MCF 10A (cell line): ENCODE data around the gene BCL2A1. TPM values are rescaled to one million over a fixed set of nuclear protein-coding genes. Genes with fewer than 3 reads are reported as not detected.

Experiments used
- BruUV-seq: library from RNA; stranded (reverse); fragments of 400-500 nt; replicated peaks from 2 replicates; lab custom pipeline; 2021; lab: Mats Ljungman, UMichigan
- CTCF ChIA-PET: fragments of 300-600 bp; sonication (Branson Sonifier 250); formaldehyde crosslinking; extraction: SDS; loops from one replicate; lab custom pipeline; 2021; ENCODE audit warnings: antibody characterized with exemption, inconsistent platforms; lab: Yijun Ruan, JAX
- POLR2A ChIA-PET: fragments of 300-600, 350-650 bp; sonication (Branson Sonifier 250); formaldehyde crosslinking; extraction: SDS; loops from one replicate; lab custom pipeline; 2020; ENCODE audit warnings: antibody characterized with exemption, inconsistent platforms; lab: Yijun Ruan, JAX
- DNase-seq: peaks from one replicate; pipeline ENCODE4 v3.0.0-alpha.2; 2018; ENCODE audit not compliant: unreplicated experiment
- H3K27ac Mint-ChIP-seq: one replicate; pipeline ENCODE4 v1.8.0; 2022; ENCODE audit warnings: mild to moderate bottlenecking, low read depth, mixed read lengths; ENCODE audit not compliant: unreplicated experiment
- H3K27me3 Mint-ChIP-seq: one replicate; pipeline ENCODE4 v1.8.0; 2022; ENCODE audit warnings: mixed read lengths; ENCODE audit not compliant: insufficient read depth, unreplicated experiment
- H3K36me3 Mint-ChIP-seq: one replicate; pipeline ENCODE4 v1.8.0; 2022; ENCODE audit warnings: mild to moderate bottlenecking, moderate library complexity, mixed read lengths; ENCODE audit not compliant: insufficient read depth, unreplicated experiment
- H3K4me1 Mint-ChIP-seq: one replicate; pipeline ENCODE4 v1.8.0; 2022; ENCODE audit warnings: mixed read lengths; ENCODE audit not compliant: insufficient read depth, unreplicated experiment
- H3K4me3 Mint-ChIP-seq: one replicate; pipeline ENCODE4 v1.8.0; 2022; ENCODE audit warnings: mild to moderate bottlenecking, moderate library complexity, mixed read lengths; ENCODE audit not compliant: unreplicated experiment
- H3K9me3 Mint-ChIP-seq: one replicate; pipeline ENCODE4 v1.8.0; 2022; ENCODE audit warnings: mixed read lengths; ENCODE audit not compliant: unreplicated experiment
- intact Hi-C: fragments of 100-400 bp; cut with micrococcal nuclease; formaldehyde crosslinking; loops from 2 replicates; pipeline ENCODE4 v1.14.1; 2022
- total RNA-seq: library from RNA; stranded (reverse); gene quantifications from 2 replicates; pipeline ENCODE4 v1.2.3, GENCODE V29; 2022
- TF ChIP-seq, protein P1 (sequence below): fragments of 200-600 bp; IDR thresholded peaks from one replicate; pipeline ENCODE4 v1.8.0; 2022; ENCODE audit warnings: antibody characterized with exemption, mild to moderate bottlenecking; ENCODE audit not compliant: unreplicated experiment

Gene BCL2A1
- total RNA-seq, 1 experiment from 2014 or later = not detected

- intact Hi-C loops = no loop called here
- Mint-ChIP-seq H3K36me3 (no peaks in the 10 kb centered on the region), H3K4me1 (peaks cover 6% of the 10 kb centered on the region), H3K9me3 (peaks cover 7% of the 10 kb centered on the region), H3K4me3 (no peak overlapping the region), H3K27ac (peak overlapping the region; percentile 82), H3K27me3 (no peaks in the 10 kb centered on the region)
- TF ChIP-seq, protein P1, sequence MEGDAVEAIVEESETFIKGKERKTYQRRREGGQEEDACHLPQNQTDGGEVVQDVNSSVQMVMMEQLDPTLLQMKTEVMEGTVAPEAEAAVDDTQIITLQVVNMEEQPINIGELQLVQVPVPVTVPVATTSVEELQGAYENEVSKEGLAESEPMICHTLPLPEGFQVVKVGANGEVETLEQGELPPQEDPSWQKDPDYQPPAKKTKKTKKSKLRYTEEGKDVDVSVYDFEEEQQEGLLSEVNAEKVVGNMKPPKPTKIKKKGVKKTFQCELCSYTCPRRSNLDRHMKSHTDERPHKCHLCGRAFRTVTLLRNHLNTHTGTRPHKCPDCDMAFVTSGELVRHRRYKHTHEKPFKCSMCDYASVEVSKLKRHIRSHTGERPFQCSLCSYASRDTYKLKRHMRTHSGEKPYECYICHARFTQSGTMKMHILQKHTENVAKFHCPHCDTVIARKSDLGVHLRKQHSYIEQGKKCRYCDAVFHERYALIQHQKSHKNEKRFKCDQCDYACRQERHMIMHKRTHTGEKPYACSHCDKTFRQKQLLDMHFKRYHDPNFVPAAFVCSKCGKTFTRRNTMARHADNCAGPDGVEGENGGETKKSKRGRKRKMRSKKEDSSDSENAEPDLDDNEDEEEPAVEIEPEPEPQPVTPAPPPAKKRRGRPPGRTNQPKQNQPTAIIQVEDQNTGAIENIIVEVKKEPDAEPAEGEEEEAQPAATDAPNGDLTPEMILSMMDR = no peak
- POLR2A ChIA-PET = interaction anchor here (0.6 kb wide), 1 partner anchor 186 kb away, joined by 3 read pairs; no protein-coding TSS in a partner anchor
- CTCF ChIA-PET = interaction anchor here (0.6 kb wide), 1 partner anchor 664 kb away, joined by 5 read pairs; no protein-coding TSS in a partner anchor
- peak; percentile 8 for DNase-seq
- no TSS peak for BruUV-seq
These were observed 32.2 kb upstream of the BCL2A1 start for GRCh38 chr15:80003171-80003570.

GRCh38 chr15:80002267-80002666 lies 31.3 kb upstream of the BCL2A1 start:
- no TSS peak for BruUV-seq
- H3K27me3 Mint-ChIP-seq = no peaks in the 10 kb centered on the region
- ChIA-PET POLR2A (interaction anchor here (0.6 to 0.7 kb wide), 2 partner anchors 109 to 279 kb away, joined by 3 read pairs; no protein-coding TSS in a partner anchor), CTCF (interaction anchor here (0.6 to 1.4 kb wide), 3 partner anchors 9 to 663 kb away, joined by 3 to 7 read pairs (median 5); no protein-coding TSS in a partner anchor)
- DNase-seq = no peak
- intact Hi-C loops = no loop called here
- no peaks in the 10 kb centered on the region for H3K36me3 Mint-ChIP-seq
- no peak overlapping the region for H3K27ac Mint-ChIP-seq
- peaks cover 6% of the 10 kb centered on the region for H3K4me1 Mint-ChIP-seq
- H3K9me3 Mint-ChIP-seq = peaks cover 7% of the 10 kb centered on the region
- TF ChIP-seq, protein P1 = no peak
- H3K4me3 Mint-ChIP-seq = no peak overlapping the region

DNA sequence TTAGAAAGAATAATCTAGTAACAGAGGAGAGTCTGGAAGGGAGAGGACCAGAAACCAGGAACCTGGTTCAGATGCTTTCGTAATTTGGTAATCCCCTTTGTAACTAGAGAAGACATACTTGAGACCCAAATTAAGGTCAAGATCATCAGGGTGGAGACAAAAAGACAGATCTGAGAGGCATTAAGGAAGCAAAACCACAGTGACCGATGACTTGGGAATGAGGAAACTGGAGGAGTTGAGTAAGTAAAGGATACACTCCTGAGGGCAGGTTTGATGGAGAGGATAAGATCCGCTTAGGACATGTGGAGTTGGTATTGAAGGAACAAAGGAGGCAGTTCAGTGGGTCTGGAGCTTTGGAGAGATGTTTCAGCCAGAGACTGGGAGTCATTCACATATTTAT lies 23.6 kb upstream of the BCL2A1 start:
- no TSS peak for BruUV-seq
- ChIA-PET POLR2A (interaction anchor here (0.6 kb wide), 2 partner anchors 72 to 349 kb away, joined by 3 read pairs; no protein-coding TSS in a partner anchor), CTCF (interaction anchor here (0.8 to 4.1 kb wide), 7 partner anchors 136 to 655 kb away, joined by 3 to 34 read pairs (median 5); no protein-coding TSS in a partner anchor)
- DNase-seq = peak; percentile 17
- intact Hi-C loops = no loop called here
- H3K4me1 Mint-ChIP-seq = peaks cover 7% of the 10 kb centered on the region
- H3K27me3 Mint-ChIP-seq = peaks cover 9% of the 10 kb centered on the region
- peak overlapping the region; percentile 6 for H3K27ac Mint-ChIP-seq
- TF ChIP-seq, protein P1 = no peak
- no peaks in the 10 kb centered on the region for H3K36me3 Mint-ChIP-seq
- H3K9me3 Mint-ChIP-seq = no peaks in the 10 kb centered on the region
- H3K4me3 Mint-ChIP-seq = no peak overlapping the region

GRCh38 chr15:79991826-79992225 lies 20.8 kb upstream of the BCL2A1 start:
- TF ChIP-seq, protein P1 = no peak
- no peaks in the 10 kb centered on the region for H3K9me3 Mint-ChIP-seq
- ChIA-PET CTCF (interaction anchor here (0.6 to 4.1 kb wide), 11 partner anchors 15 to 656 kb away, joined by 3 to 34 read pairs (median 5); no protein-coding TSS in a partner anchor), POLR2A (interaction anchor here (1.1 to 1.6 kb wide), 2 partner anchors 68 to 69 kb away, joined by 3 to 5 read pairs; no protein-coding TSS in a partner anchor)
- peaks cover 16% of the 10 kb centered on the region for H3K27me3 Mint-ChIP-seq
- no TSS peak for BruUV-seq
- H3K36me3 Mint-ChIP-seq = no peaks in the 10 kb centered on the region
- H3K4me1 Mint-ChIP-seq = peaks cover 7% of the 10 kb centered on the region
- intact Hi-C loops = loop anchor here (2.0 kb wide), 2 partner anchors 69 to 611 kb away; no protein-coding TSS in a partner anchor
- no peak overlapping the region for H3K4me3 Mint-ChIP-seq
- no peak overlapping the region for H3K27ac Mint-ChIP-seq
- DNase-seq = no peak
